ENCODE results near the gene ARRDC3. TPM values are rescaled to one million over a fixed set of nuclear protein-coding genes. Genes with fewer than 3 reads are reported as not detected.

ARRDC3 gene
- total RNA-seq, 1 experiment from 2014 or later = 41.6 TPM

GRCh38 chr5:91369480-91369879 is 13.6 kb downstream of the ARRDC3 start:
- ChIA-PET POLR2A (interaction anchor here (0.8 to 8.7 kb wide), 8 partner anchors 9 to 267 kb away, joined by 3 to 69 read pairs (median 6); partner anchors contain the start of gene ARRDC3), CTCF (interaction anchor here (1.4 to 3.8 kb wide), 3 partner anchors 16 to 438 kb away, joined by 4 to 14 read pairs (median 12); no protein-coding TSS in a partner anchor)
- Mint-ChIP-seq H3K9me3 (ENCODE audit: unreplicated experiment) (no peaks in the 10 kb centered on the region), H3K4me3 (ENCODE audit: unreplicated experiment) (no peak overlapping the region), H3K36me3 (ENCODE audit: insufficient read depth, unreplicated experiment) (peaks cover 94% of the 10 kb centered on the region), H3K27me3 (ENCODE audit: insufficient read depth, unreplicated experiment) (no peaks in the 10 kb centered on the region), H3K27ac (ENCODE audit: low read depth, unreplicated experiment) (no peak overlapping the region), H3K4me1 (ENCODE audit: insufficient read depth, unreplicated experiment) (peaks cover 4% of the 10 kb centered on the region)
- DNase-seq (ENCODE audit: unreplicated experiment) = no peak
- TF ChIP-seq CTCF (IDR thresholded peaks at IDR 0.05; ENCODE audit: unreplicated experiment) = no peak
- no TSS peak for BruUV-seq (replicated peaks)
- intact Hi-C loops (cut with micrococcal nuclease) = no loop called here

GRCh38 chr5:91367908-91368648 is 15.0 kb downstream of the ARRDC3 start:
- CTCF ChIA-PET = interaction anchor here (0.7 to 2.3 kb wide), 6 partner anchors 18 to 502 kb away, joined by 3 to 6 read pairs (median 3); no protein-coding TSS in a partner anchor
- H3K27me3 Mint-ChIP-seq (ENCODE audit: insufficient read depth, unreplicated experiment) = no peaks in the 10 kb centered on the region

GRCh38 chr5:91367344-91367743 is 15.8 kb downstream of the ARRDC3 start:
- CTCF ChIA-PET = interaction anchor here (0.6 to 2.3 kb wide), 9 partner anchors 16 to 436 kb away, joined by 3 to 6 read pairs (median 4); no protein-coding TSS in a partner anchor
- Mint-ChIP-seq H3K36me3 (ENCODE audit: insufficient read depth, unreplicated experiment) (peaks cover 73% of the 10 kb centered on the region), H3K4me1 (ENCODE audit: insufficient read depth, unreplicated experiment) (no peaks in the 10 kb centered on the region), H3K27ac (ENCODE audit: low read depth, unreplicated experiment) (no peak overlapping the region), H3K4me3 (ENCODE audit: unreplicated experiment) (no peak overlapping the region), H3K9me3 (ENCODE audit: unreplicated experiment) (no peaks in the 10 kb centered on the region), H3K27me3 (ENCODE audit: insufficient read depth, unreplicated experiment) (no peaks in the 10 kb centered on the region)
- TF ChIP-seq CTCF (IDR thresholded peaks at IDR 0.05; ENCODE audit: unreplicated experiment) = no peak
- no peak for DNase-seq (ENCODE audit: unreplicated experiment)
- POLR2A ChIA-PET = interaction anchor here (0.6 to 8.7 kb wide), 9 partner anchors 10 to 140 kb away, joined by 3 to 69 read pairs (median 7); partner anchors contain the start of gene ARRDC3
- no TSS peak for BruUV-seq (replicated peaks)
- intact Hi-C loops (cut with micrococcal nuclease) = no loop called here

More at GRCh38 chr5:91367908-91368648, 15.0 kb downstream of the ARRDC3 start:
- intact Hi-C loops (cut with micrococcal nuclease) = no loop called here
- DNase-seq (ENCODE audit: unreplicated experiment) = no peak
- peaks cover 80% of the 10 kb centered on the region for H3K36me3 Mint-ChIP-seq (ENCODE audit: insufficient read depth, unreplicated experiment)
- BruUV-seq (replicated peaks) = no TSS peak
- no peak overlapping the region for H3K27ac Mint-ChIP-seq (ENCODE audit: low read depth, unreplicated experiment)
- TF ChIP-seq CTCF (IDR thresholded peaks at IDR 0.05; ENCODE audit: unreplicated experiment) = no peak
- H3K4me3 Mint-ChIP-seq (ENCODE audit: unreplicated experiment) = no peak overlapping the region
- H3K4me1 Mint-ChIP-seq (ENCODE audit: insufficient read depth, unreplicated experiment) = peaks cover 4% of the 10 kb centered on the region
- no peaks in the 10 kb centered on the region for H3K9me3 Mint-ChIP-seq (ENCODE audit: unreplicated experiment)
- POLR2A ChIA-PET = interaction anchor here (0.8 to 8.7 kb wide), 7 partner anchors 10 to 141 kb away, joined by 4 to 69 read pairs (median 7); partner anchors contain the start of gene ARRDC3

- TF ChIP-seq CTCF (IDR thresholded peaks at IDR 0.05; ENCODE audit: unreplicated experiment) = no peak
- DNase-seq (ENCODE audit: unreplicated experiment) = no peak
- ChIA-PET POLR2A (interaction anchor here (0.6 to 8.7 kb wide), 16 partner anchors 9 to 494 kb away, joined by 3 to 69 read pairs (median 6); partner anchors contain the start of gene ARRDC3), CTCF (interaction anchor here (0.5 to 2.3 kb wide), 9 partner anchors 8 to 436 kb away, joined by 3 to 6 read pairs (median 4); no protein-coding TSS in a partner anchor)
- intact Hi-C loops (cut with micrococcal nuclease) = no loop called here
- no peaks in the 10 kb centered on the region for H3K9me3 Mint-ChIP-seq (ENCODE audit: unreplicated experiment)
- H3K4me3 Mint-ChIP-seq (ENCODE audit: unreplicated experiment) = no peak overlapping the region
- H3K27ac Mint-ChIP-seq (ENCODE audit: low read depth, unreplicated experiment) = no peak overlapping the region
- no TSS peak for BruUV-seq (replicated peaks)
- H3K4me1 Mint-ChIP-seq (ENCODE audit: insufficient read depth, unreplicated experiment) = peaks cover 2% of the 10 kb centered on the region
- peaks cover 65% of the 10 kb centered on the region for H3K36me3 Mint-ChIP-seq (ENCODE audit: insufficient read depth, unreplicated experiment)
- no peaks in the 10 kb centered on the region for H3K27me3 Mint-ChIP-seq (ENCODE audit: insufficient read depth, unreplicated experiment)
These were observed 16.6 kb downstream of the ARRDC3 start for GRCh38 chr5:91366551-91366950.

Data from MCF 10A (cell line).